ENCODE data around the gene NUBP2. TPM values are rescaled to one million over a fixed set of nuclear protein-coding genes. Genes with fewer than 3 reads are reported as not detected.

NUBP2 gene
- total RNA-seq, 1 experiment from 2014 or later = 69.4 TPM

DNA sequence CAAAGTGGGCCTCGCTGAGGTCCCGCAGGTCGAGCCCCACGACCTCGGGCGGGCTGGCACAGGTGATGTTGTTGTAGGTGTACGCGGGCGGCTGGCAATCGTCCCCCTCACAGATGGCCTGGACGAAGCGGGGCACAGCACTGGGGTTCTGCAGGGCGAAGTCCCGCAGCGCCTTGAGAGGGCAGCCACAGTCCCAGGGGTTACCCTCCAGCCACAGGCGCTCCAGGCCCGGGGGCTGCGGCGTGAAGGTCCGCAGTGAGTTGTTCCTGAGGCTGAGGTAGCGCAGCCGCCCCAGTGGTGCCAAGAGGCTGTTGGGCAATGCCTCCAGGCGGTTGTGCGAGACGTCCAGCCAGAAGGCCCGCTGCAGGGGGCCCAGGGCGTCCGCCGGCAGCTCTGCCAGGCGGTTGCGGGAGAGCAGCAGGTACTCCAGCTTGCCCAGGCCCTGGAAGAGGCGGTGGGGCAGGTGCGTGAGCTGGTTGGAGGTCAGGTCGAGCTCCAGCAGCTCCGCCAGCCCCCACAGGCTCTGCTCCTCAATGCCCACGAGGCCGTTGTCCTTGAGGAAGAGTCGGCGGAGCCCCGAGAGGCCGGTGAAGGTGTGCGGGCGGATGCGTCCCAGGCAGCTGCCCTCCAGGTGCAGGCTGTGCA lies 8.0 kb downstream of the NUBP2 start:
- no peak overlapping the region for H3K56ac ChIP-seq (ENCODE audit: insufficient read length, low read depth, low read length)

More for the DNA sequence above, 8.0 kb downstream of the NUBP2 start:
- DNase-seq = no peak
- Histone ChIP-seq H4K8ac (replicated peaks; ENCODE audit: insufficient read length, low read depth, low read length) (no peak overlapping the region), H2BK15ac (ENCODE audit: low read depth, low read length) (no peak overlapping the region), H2BK12ac (ENCODE audit: insufficient read length, low read depth, low read length) (no peak overlapping the region), H3K4me1 (ENCODE audit: insufficient read depth, low read length) (no peaks in the 10 kb centered on the region), H4K20me1 (ENCODE audit: control insufficient read depth, insufficient read depth, insufficient read length) (no peaks in the 10 kb centered on the region), H3K27me3 (ENCODE audit: insufficient read depth, low read length) (no peaks in the 10 kb centered on the region), H3K79me1 (ENCODE audit: insufficient read depth, low read depth, low read length, poor library complexity, severe bottlenecking) (no peaks in the 10 kb centered on the region), H2BK5ac (ENCODE audit: insufficient read length, low read length) (no peak overlapping the region), H2AFZ (ENCODE audit: low read length) (no peak overlapping the region), H3K4me2 (ENCODE audit: insufficient read depth, insufficient read length, low read length) (no peak overlapping the region), H3K4ac (ENCODE audit: low read depth, low read length) (no peak overlapping the region), H3T11ph (ENCODE audit: low read length) (no peak overlapping the region), H2BK20ac (ENCODE audit: low read depth, low read length, poor library complexity, severe bottlenecking) (no peak overlapping the region), H3K79me2 (ENCODE audit: insufficient read depth, low read length) (peaks cover 2% of the 10 kb centered on the region; the same call in 1 of the 2 replicates), H4K5ac (ENCODE audit: insufficient read length, low read depth, low read length) (no peak overlapping the region), H3K14ac (ENCODE audit: insufficient read depth, low read length) (no peak overlapping the region), H3K23ac (ENCODE audit: insufficient read length, low read depth, low read length) (no peak overlapping the region), H3K9ac (ENCODE audit: extremely low read depth, insufficient read length, low read length) (no peak overlapping the region), H2AK5ac (ENCODE audit: insufficient read length, low read length) (no peak overlapping the region), H2BK120ac (ENCODE audit: low read depth, low read length, poor library complexity, severe bottlenecking) (no peak overlapping the region), H3K18ac (ENCODE audit: insufficient read length, low read depth, low read length) (no peak overlapping the region), H3K9me3 (ENCODE audit: control insufficient read depth, low read depth, low read length) (no peaks in the 10 kb centered on the region), H3K23me2 (ENCODE audit: insufficient read length, low read depth, low read length, poor library complexity, severe bottlenecking) (no peaks in the 10 kb centered on the region), H3K27ac (ENCODE audit: insufficient read length, low read depth, low read length) (no peak overlapping the region), H4K91ac (ENCODE audit: insufficient read length, low read depth, low read length) (no peak overlapping the region)
- Mint-ChIP-seq H3K9me3 (no peaks in the 10 kb centered on the region), H3K27me3 (ENCODE audit: low read depth) (no peaks in the 10 kb centered on the region), H3K4me3 (no peak overlapping the region), H3K27ac (no peak overlapping the region), H3K4me1 (no peaks in the 10 kb centered on the region), H3K36me3 (ENCODE audit: insufficient read depth in 1 of 3, low read depth in 3 of 3) (peaks cover 4 to 13% (median 6%) of the 10 kb centered on the region in 3 experiments)
- WGBS (ENCODE audit: extremely low coverage, insufficient read length, low lambda C conversion rate) = no CpG with 5 or more reads among the region's 44 CpGs
- TF ChIP-seq, protein P1, sequence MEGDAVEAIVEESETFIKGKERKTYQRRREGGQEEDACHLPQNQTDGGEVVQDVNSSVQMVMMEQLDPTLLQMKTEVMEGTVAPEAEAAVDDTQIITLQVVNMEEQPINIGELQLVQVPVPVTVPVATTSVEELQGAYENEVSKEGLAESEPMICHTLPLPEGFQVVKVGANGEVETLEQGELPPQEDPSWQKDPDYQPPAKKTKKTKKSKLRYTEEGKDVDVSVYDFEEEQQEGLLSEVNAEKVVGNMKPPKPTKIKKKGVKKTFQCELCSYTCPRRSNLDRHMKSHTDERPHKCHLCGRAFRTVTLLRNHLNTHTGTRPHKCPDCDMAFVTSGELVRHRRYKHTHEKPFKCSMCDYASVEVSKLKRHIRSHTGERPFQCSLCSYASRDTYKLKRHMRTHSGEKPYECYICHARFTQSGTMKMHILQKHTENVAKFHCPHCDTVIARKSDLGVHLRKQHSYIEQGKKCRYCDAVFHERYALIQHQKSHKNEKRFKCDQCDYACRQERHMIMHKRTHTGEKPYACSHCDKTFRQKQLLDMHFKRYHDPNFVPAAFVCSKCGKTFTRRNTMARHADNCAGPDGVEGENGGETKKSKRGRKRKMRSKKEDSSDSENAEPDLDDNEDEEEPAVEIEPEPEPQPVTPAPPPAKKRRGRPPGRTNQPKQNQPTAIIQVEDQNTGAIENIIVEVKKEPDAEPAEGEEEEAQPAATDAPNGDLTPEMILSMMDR (conservative IDR thresholded peaks at IDR 0.05) = no peak

Measured in H9 (cell line).